GOT3 (cell line): ENCODE results near the gene ZNF500.

Experiments used
- DNase-seq: peaks from one replicate; lab custom pipeline; 2025; ENCODE audit warnings: mixed read lengths; lab: John Stamatoyannopoulos, UW

The ZNF500 gene

DNA sequence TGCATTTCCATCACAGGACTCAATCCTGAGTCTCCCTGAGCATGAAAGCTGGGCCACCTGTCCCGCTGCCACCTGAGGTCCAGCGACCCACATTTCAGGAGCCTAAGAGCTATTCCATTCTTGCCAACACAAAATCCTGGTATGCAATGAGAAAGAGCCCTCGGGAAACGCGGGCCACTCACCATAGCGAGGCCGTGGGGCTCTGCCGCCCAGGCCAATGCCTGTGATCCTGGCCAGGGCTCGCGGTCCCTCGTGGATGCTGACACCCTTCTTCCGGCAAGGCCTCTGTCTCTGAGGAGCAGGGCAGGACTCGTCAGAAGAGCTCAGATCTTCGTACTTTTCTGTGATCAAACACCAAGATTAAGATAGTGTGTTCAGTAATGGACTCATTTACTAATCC lies 62.0 kb downstream of the ZNF500 start:
- no peak for DNase-seq

DNA sequence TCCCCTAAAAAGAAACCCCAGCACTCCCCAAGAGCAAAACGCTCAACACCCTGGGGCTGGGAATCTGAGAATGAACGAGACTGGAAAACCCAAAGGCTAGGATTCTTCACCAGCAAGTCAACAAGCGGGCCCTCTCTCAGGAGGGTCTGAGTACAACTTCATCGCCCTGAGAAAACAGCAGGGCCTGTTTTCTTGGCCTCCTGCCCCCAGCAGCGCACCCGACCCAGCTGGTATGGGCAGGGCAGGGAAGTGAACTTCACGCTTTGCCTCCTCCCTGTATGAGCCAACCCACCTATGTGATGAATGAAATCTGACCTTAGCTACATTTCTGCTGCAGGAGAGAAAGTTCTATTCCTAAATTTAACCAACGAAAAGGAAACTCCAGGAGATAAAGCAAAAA lies 62.5 kb downstream of the ZNF500 start:
- DNase-seq = no peak

DNA sequence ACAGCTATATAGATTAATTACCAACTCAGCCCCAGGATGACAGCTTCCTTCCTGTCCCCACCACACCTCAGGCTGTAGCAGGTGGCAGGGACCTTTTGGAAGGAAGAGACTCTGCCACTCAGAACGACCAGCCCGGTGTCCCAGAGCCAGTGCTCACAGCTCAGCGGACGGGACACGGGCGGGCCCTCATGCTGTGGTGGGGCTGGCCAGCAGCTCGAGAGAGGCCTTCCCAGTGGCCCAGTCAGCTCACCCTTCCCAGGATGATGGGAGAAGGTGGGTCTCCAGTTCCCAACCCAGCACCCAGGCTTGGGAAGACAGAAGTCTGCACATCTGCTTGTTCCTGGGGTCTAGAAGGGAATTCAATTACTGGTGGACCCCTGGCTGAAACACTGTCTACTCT lies 63.1 kb downstream of the ZNF500 start:
- no peak for DNase-seq

DNA sequence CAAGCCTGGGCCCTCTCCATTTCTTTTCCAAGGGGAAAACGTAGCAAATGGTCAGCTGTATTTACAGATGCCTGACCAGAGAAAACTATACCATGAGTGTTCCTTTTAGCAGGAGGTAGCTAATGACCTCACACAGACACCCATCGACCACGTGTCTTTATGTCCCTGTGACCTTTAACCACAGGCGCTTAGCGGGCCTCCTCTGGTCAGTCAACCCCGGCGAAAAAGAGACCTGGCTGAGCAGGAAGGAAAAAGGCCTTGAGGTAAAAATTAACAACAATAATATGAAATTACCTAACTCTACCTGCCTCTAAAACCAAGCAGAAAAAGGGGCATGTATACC lies 64.5 kb downstream of the ZNF500 start:
- no peak for DNase-seq

DNA sequence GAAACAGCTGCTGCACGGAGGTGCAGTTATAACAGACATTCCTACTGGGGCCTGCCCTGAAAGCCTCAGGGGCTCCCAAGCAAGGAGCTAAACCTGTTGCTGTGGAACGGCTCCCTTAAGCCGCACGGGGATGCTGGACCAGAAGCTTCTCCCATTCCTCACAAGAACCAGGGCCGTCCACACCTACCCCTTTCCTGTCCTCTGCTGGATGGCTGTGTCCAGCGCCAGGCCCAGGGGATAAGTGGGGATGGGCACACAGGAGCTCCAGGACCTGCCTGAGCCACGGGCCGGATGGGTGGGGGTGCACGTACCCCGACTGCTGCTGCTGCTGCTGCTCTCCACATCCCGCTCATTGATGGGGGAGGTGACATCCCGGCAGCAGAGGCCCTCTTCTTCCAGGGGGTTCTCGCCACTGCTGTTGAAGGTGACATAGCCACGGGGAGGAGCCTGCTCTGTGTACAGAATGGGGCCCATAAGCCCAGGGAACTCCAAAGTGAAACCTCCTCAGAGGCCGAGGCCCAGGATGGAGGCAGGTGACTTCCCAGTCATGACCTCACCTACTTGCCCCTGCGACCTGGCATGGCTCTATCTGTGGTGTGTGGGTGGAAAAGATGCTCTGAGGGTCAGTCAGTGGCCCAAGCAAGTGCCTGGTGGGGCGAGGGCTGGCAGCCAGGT lies 65.0 kb downstream of the ZNF500 start:
- DNase-seq = no peak

DNA sequence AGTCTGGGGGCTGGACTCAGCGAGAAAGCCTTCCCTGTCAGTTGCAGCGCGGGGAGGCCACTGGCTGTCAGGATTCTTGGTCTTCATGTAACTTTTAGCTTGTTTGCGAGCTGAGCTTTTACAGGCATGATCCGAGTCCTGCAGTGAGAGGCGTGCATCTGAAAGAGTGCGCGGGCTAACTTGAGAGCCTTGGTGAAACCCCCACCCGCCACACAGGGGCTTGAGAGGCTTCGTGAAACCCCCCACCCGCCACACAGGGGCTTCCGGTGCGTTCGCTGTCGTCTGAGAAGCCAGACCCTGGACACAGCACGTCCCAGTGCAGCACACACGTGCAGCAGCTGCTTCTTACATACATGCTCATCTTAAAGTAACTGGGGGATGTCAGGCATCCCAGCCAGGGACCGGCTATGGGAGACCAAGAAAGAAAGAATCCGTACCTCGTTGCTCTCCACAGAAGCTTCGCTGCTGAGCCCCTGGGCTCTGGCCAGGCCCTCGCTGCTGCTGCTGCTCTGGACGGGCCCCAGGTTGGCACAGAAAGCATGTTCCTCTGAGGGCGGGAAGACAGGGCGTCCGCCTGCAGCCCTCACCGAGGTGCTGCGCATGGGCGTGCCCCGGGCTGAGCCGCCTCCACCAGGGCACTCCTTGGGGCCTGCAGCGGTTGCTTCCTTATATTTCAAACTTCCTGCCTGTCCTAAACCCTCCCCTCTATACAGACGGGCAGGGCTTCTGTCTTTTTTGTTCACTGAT lies 65.8 kb downstream of the ZNF500 start:
- DNase-seq = no peak

DNA sequence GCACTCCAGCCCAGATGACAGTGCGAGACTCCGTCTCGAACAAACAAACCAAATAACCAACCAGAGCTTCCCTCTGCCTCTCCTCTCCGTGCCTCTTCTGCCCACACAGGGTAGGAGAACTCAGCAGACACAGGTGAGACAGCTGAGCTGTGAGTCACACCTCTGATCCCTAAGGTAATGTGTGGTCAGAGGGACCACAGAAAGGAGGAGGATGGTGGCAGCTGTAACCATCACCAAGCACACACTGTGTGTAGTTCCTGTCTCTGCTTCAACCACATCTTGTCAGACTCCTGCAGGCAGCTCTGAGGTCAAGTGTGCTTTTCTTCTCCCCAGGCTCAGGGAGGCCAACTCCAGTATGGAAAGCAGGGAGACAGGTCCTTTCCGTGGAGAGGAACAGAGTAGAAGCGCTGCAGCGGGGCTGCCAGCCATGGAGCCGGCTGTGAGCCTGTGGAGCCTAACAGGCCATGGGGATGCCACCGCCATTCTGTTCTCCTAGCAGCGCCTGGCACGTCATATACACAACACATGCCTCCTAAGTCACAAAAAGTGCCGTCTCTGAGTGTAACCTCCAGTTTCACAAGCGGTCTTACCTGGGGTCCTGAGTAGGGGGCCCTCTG lies 66.5 kb downstream of the ZNF500 start:
- DNase-seq = no peak

DNA sequence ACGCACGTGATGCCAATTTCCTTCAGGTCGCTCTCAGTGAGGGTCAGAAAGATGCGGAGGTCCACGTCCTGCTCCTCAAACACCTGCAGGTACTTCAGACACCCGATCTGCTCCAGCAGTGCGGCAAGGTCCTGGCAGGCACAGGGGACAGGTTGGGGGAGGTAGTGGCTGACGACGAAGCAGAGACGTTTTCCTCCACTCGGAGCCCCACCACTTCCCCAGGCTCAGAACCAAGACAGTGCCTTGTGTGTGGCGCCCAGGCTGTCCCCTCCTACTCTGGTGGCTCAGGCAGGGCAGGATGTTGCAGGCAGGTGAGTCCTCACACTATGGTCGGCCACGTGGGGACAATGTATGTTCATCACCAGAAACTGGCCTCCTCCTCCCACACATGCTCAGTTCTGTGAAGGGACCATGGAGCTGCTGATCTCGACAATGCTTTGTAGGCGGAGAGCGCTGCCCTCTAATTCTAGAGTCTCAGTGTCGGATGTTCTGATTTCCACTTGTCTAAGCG lies 67.9 kb downstream of the ZNF500 start:
- no peak for DNase-seq

DNA sequence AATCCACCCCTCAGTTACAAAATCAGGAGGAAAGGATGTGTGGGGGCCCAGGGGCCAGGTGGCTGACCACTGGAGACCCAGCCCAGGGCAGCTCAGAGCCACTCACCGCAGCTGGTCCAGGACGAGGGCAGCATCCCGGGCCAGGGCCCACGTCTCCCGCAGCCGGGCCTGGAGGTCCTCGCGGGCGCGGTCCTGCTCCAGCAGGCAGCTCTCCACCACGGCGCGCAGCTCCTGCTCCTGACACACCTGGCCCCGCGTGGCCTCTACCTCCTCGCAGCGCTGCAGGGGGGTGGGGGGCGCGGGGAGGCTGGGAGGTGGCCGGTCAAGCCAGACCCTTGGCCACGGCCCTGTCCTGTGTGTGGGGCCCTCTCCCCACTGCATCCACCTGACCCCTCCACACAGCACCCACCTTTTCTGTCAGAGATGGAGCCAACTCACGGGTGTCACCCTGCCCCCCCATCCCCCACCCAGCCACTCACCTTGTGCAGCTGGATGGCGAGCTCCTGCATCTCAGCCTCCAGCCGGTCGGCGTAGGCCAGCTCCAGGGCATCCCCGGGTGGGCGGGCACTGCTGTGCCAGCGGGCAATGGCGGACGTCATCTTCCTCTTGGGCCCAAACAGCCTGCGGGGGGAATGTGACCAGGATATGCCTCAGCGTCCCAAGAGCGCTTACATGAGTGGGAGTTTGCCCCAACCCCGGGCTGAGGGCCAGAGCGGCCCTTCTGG lies 68.5 kb downstream of the ZNF500 start:
- DNase-seq = no peak
